Fibroblast of skin of scalp (primary cell): ENCODE measurements around the gene HTR5A. TPM values are rescaled to one million over a fixed set of nuclear protein-coding genes. Genes with fewer than 3 reads are reported as not detected.
"Not testable (repeated sequence)": the region's sequence is repeated elsewhere in the genome, so short reads cannot be mapped to it uniquely, and the experiment has no call there.

Experiments used
- DNase-seq: peaks from one replicate; pipeline ENCODE4 v3.0.0-alpha.2; 2013
- polyA plus RNA-seq, 2 experiments: library from polyadenylated mRNA; unstranded; fragments of 120-200 nt; gene quantifications; one replicate each; pipeline ENCODE4 v1.2.1, GENCODE V29; 2013; ENCODE audit not compliant: insufficient read length in 2 of 2

HTR5A gene
- polyA plus RNA-seq (2013, experiment 1 of 2; ENCODE audit: insufficient read length), result not detected
- polyA plus RNA-seq (2013, experiment 2 of 2; ENCODE audit: insufficient read length), result not detected

GRCh38 chr7:155069992-155070751 lies at the start of gene HTR5A:
Gene HTR5A, plus strand, starts transcription at chr7:155070324. Its CDS starts 576 bp downstream, at chr7:155070900.
- peak; percentile 83 for DNase-seq

- DNase-seq, result no peak
Measured at GRCh38 chr7:155020996-155021395, 49.1 kb upstream of the HTR5A start.

GRCh38 chr7:155021699-155022145 lies 48.4 kb upstream of the HTR5A start:
- no peak for DNase-seq

GRCh38 chr7:155027879-155028278 lies 42.2 kb upstream of the HTR5A start:
- no peak for DNase-seq

GRCh38 chr7:155032978-155033377 lies 37.1 kb upstream of the HTR5A start:
- no peak for DNase-seq

- DNase-seq, result not testable (repeated sequence)
Measured at GRCh38 chr7:155034495-155034894, 35.6 kb upstream of the HTR5A start.

- DNase-seq, result no peak
Measured at GRCh38 chr7:155038335-155038734, 31.8 kb upstream of the HTR5A start.

GRCh38 chr7:155043756-155044155 lies 26.4 kb upstream of the HTR5A start:
- DNase-seq, result no peak

GRCh38 chr7:155048006-155048405 lies 22.1 kb upstream of the HTR5A start:
- DNase-seq, result no peak

GRCh38 chr7:155051355-155051754 lies 18.8 kb upstream of the HTR5A start:
- no peak for DNase-seq

GRCh38 chr7:155053002-155053401 lies 17.1 kb upstream of the HTR5A start:
- DNase-seq, result no peak

GRCh38 chr7:155054761-155055160 lies 15.4 kb upstream of the HTR5A start:
- DNase-seq, result no peak

- no peak for DNase-seq
Measured at GRCh38 chr7:155057076-155057475, 13.0 kb upstream of the HTR5A start.

GRCh38 chr7:155058896-155059295 lies 11.2 kb upstream of the HTR5A start:
- no peak for DNase-seq

GRCh38 chr7:155059703-155060102 lies 10.4 kb upstream of the HTR5A start:
- no peak for DNase-seq

- no peak for DNase-seq
Measured at GRCh38 chr7:155062411-155062810, 7.7 kb upstream of the HTR5A start.

GRCh38 chr7:155064186-155064585 lies 5.9 kb upstream of the HTR5A start:
- DNase-seq, result no peak

GRCh38 chr7:155066417-155066950 lies 3.6 kb upstream of the HTR5A start:
- peak; percentile 4 for DNase-seq

- no peak for DNase-seq
Measured at GRCh38 chr7:155071121-155071651, 1.1 kb downstream of the HTR5A start.

- no peak for DNase-seq
Measured at GRCh38 chr7:155071916-155072571, 1.9 kb downstream of the HTR5A start.

- no peak for DNase-seq
Measured at GRCh38 chr7:155073922-155074321, 3.8 kb downstream of the HTR5A start.

GRCh38 chr7:155084021-155084420 lies 13.9 kb downstream of the HTR5A start:
- DNase-seq, result no peak

- no peak for DNase-seq
Measured at GRCh38 chr7:155084969-155085368, 14.8 kb downstream of the HTR5A start.
